Right lung (tissue), 5 donors: ENCODE measurements around the gene ERBB4. TPM values are rescaled to one million over a fixed set of nuclear protein-coding genes. Genes with fewer than 3 reads are reported as not detected.
"Not testable (repeated sequence)": the region's sequence is repeated elsewhere in the genome, so short reads cannot be mapped to it uniquely, and the experiment has no call there.

Experiments
- DNase-seq, 2 donors: peaks; one replicate each; pipeline ENCODE4 v3.0.0-alpha.2; 2013
- polyA plus RNA-seq, 5 donors: library from polyadenylated mRNA; unstranded; fragments of 120-200 nt; gene quantifications; one replicate each; pipeline versions ENCODE4 v1.2.1 to v1.2.3, GENCODE V29; 2013; ENCODE audit warnings: inconsistent platforms in 1 of 5, low replicate concordance in 1 of 5; ENCODE audit not compliant: insufficient read length in 5 of 5, insufficient read depth in 1 of 5

Gene ERBB4
- polyA plus RNA-seq, 5 donors, result 0.90 to 1.9 (median 1.2) TPM

DNA sequence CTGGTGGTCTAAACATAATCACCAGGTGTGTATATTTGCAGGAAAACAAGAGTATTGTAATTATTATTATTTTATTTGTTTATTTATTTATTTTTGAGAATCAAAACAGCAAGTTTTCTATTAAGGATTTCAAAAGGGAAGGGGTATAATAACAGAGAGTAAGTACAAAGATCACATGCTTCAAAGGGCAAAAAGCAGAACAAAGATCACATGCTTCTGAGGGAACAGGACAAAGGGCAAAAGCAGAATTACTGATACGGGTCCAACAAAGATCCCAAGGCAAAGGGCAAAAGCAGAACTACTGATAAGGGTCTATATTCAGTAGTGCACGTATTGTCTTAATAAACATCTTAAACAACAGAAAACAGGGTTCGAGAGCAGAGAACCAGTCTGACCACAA is 528.3 kb downstream of the ERBB4 start:
- not testable (repeated sequence) for DNase-seq

DNA sequence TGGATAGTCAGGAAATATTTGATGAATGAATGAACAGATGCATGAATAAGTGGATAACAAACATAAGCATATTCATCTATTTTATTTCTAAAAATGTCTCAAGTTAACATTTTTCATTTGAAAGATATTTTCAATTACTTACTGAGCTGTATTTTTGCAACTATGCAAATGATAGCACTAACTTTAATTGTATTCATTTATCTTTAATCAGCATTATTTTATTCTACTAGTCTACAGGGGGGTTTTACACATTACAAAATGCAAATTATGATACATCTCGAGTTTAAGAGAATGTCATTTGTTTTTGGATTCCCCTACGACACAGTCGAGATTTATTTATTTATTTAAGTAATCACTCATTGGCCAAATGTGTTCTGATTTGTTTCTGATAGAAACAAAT is 530.6 kb downstream of the ERBB4 start:
- DNase-seq, result no peak

- DNase-seq, result no peak
Observed at GRCh38 chr2:212005085-212005671, 533.4 kb downstream of the ERBB4 start.

DNA sequence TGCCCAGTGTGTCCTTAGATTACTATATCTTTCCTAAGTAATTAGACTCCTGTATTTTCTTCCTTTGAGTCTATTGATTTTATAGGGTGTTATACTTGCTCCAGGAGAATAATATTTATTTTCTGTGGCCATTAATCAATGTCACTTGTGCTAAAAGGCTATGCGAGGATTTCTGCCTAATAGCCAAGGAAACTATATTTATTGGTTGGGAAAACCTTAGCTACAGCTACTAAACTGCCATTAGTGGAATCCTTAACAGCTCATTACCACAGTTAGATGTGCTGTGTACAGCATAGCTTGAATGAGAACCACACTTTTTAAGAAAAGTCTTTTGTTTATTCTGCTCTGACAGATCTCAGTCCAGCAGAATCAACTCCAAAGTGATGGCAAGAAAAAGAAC is 537.3 kb downstream of the ERBB4 start:
- DNase-seq, result no peak

DNA sequence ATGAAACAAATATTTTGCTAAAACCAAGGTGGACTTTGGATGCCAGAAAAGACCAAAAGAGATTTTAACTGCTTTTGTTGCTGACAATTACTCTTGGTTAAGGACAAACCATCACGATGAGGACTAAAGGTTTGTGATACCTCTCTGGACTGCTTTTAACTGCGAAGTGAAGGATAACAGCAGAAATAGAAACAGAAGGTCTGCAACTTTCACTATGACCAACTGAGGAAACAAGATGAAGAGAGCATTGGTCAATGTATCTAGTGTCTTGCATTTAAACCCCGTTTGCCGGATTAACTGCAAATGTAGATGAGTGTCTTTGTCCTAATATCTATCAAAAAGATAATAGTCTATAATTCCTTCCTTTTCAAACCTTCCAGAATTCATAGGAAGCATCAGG is 541.7 kb downstream of the ERBB4 start:
- DNase-seq, result no peak

GRCh38 chr2:211994806-211995205 is 543.8 kb downstream of the ERBB4 start:
- DNase-seq, result no peak

- DNase-seq, result no peak
Observed at GRCh38 chr2:211990335-211990734, 548.3 kb downstream of the ERBB4 start.

GRCh38 chr2:211986313-211986712 is 552.3 kb downstream of the ERBB4 start:
- no peak for DNase-seq

GRCh38 chr2:211985393-211985792 is 553.2 kb downstream of the ERBB4 start:
- DNase-seq, result no peak

GRCh38 chr2:211982162-211982561 is 556.4 kb downstream of the ERBB4 start:
- no peak for DNase-seq

- no peak for DNase-seq
Observed at GRCh38 chr2:211981451-211981850, 557.2 kb downstream of the ERBB4 start.

GRCh38 chr2:211976076-211976475 is 562.5 kb downstream of the ERBB4 start:
- no peak for DNase-seq

- no peak for DNase-seq
Observed at GRCh38 chr2:211967234-211967633, 571.4 kb downstream of the ERBB4 start.

DNA sequence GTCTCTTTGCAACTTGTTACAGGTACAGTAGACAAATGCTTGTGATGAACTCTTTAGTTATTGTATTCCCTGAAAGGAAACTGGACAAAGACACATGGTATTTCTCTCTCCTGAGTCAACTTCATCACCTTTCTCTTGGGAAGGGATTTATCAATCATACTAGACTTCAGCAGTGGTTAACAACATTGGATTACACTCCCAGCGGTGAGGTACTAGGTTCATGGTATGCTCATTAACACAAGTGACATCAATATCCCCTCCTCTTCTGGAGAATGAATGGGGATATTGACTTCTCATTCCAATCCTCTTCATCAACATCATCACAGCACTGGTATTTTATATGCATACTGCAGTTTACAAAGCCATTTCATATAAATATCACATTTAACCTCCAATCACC is 574.6 kb downstream of the ERBB4 start:
- DNase-seq, result no peak

GRCh38 chr2:211957799-211958198 is 580.8 kb downstream of the ERBB4 start:
- no peak for DNase-seq

GRCh38 chr2:211955648-211956047 is 583.0 kb downstream of the ERBB4 start:
- DNase-seq, result no peak

DNA sequence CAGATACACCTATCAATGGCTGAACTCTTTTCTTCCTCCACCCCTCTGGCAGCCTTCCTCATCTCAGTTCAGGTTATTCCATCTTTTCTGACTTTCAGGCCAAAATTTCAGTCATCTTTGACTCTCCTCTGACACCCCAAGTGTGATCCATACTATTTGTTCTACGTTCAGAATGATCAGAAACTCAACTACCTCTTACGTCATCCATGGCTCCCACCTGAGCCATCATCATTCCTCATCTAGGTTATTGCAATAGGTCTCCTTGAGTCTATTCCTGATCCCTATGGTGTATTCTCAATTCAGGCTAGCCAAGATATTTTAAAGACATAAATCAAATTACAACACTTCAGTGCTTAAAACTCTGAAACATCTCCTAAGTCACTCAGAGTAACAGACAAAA is 589.7 kb downstream of the ERBB4 start:
- no peak for DNase-seq

GRCh38 chr2:211946960-211947359 is 591.6 kb downstream of the ERBB4 start:
- DNase-seq, result no peak

GRCh38 chr2:211944572-211944971 is 594.0 kb downstream of the ERBB4 start:
- no peak for DNase-seq

- DNase-seq, result no peak
Observed at GRCh38 chr2:211942153-211942552, 596.4 kb downstream of the ERBB4 start.

- no peak for DNase-seq
Observed at GRCh38 chr2:211941216-211941747, 597.3 kb downstream of the ERBB4 start.

GRCh38 chr2:211939177-211939576 is 599.4 kb downstream of the ERBB4 start:
- no peak for DNase-seq

DNA sequence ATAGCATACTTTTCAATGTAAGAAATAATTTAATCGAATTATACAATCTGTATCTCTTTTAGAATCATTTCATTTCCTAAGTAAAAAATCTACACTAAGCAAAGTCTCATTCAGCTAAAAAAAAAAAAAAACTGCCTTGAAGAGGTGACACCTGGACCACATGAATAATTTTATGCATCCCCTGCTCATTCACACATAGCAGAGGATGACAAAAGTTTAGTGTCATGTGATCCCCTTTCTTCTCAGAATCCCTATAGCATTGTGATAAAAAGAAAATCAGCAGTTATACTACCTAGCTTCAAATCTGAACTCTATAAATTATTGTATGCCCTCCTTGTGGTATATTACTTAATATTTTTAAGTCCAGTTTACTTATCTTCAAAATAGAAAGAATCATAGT is 603.8 kb downstream of the ERBB4 start:
- DNase-seq, result no peak

- no peak for DNase-seq
Observed at GRCh38 chr2:211931314-211931713, 607.3 kb downstream of the ERBB4 start.
